EL (cell line): ENCODE results near the gene PRR14.

Experiments used
- DNase-seq: peaks from one replicate; pipeline ENCODE4 v3.0.0-alpha.2; 2016

Gene PRR14

GRCh38 chr16:30660424-30661261 is 9.9 kb downstream of the PRR14 start:
- DNase-seq = peak; percentile 36

- no peak for DNase-seq
These were observed 11.7 kb downstream of the PRR14 start for GRCh38 chr16:30662449-30662848.

GRCh38 chr16:30663038-30663437 is 12.3 kb downstream of the PRR14 start:
- DNase-seq = no peak

GRCh38 chr16:30663820-30664219 is 13.1 kb downstream of the PRR14 start:
- DNase-seq = no peak

- no peak for DNase-seq
These were observed 13.9 kb downstream of the PRR14 start for GRCh38 chr16:30664616-30665109.

- no peak for DNase-seq
These were observed 14.5 kb downstream of the PRR14 start for GRCh38 chr16:30665155-30665829.

GRCh38 chr16:30665830-30666190 is 15.1 kb downstream of the PRR14 start:
- DNase-seq = no peak

GRCh38 chr16:30666681-30667080 is 15.9 kb downstream of the PRR14 start:
- DNase-seq = no peak

- DNase-seq = no peak
These were observed 16.7 kb downstream of the PRR14 start for GRCh38 chr16:30667361-30667905.

- no peak for DNase-seq
These were observed 17.6 kb downstream of the PRR14 start for GRCh38 chr16:30668393-30668792.

- DNase-seq = no peak
These were observed 18.5 kb downstream of the PRR14 start for GRCh38 chr16:30669026-30669902.

GRCh38 chr16:30669903-30670824 is 19.4 kb downstream of the PRR14 start:
- no peak for DNase-seq

- DNase-seq = no peak
These were observed 24.4 kb downstream of the PRR14 start for GRCh38 chr16:30675143-30675542.

GRCh38 chr16:30677931-30678585 is 27.3 kb downstream of the PRR14 start:
- DNase-seq = no peak

- DNase-seq = no peak
These were observed 27.8 kb downstream of the PRR14 start for GRCh38 chr16:30678586-30678970.

- DNase-seq = no peak
These were observed 29.6 kb downstream of the PRR14 start for GRCh38 chr16:30680326-30680725.

GRCh38 chr16:30688701-30689100 is 37.9 kb downstream of the PRR14 start:
- DNase-seq = no peak

- no peak for DNase-seq
These were observed 41.1 kb downstream of the PRR14 start for GRCh38 chr16:30691907-30692306.

GRCh38 chr16:30692396-30693064 is 41.8 kb downstream of the PRR14 start:
- no peak for DNase-seq

GRCh38 chr16:30694926-30695693 is 44.4 kb downstream of the PRR14 start:
- no peak for DNase-seq
